OCI-M1 (cell line): ENCODE data around the gene FGR.

Source experiments
- DNase-seq: peaks from one replicate; lab custom pipeline; 2025; lab: John Stamatoyannopoulos, UW

Gene FGR

DNA sequence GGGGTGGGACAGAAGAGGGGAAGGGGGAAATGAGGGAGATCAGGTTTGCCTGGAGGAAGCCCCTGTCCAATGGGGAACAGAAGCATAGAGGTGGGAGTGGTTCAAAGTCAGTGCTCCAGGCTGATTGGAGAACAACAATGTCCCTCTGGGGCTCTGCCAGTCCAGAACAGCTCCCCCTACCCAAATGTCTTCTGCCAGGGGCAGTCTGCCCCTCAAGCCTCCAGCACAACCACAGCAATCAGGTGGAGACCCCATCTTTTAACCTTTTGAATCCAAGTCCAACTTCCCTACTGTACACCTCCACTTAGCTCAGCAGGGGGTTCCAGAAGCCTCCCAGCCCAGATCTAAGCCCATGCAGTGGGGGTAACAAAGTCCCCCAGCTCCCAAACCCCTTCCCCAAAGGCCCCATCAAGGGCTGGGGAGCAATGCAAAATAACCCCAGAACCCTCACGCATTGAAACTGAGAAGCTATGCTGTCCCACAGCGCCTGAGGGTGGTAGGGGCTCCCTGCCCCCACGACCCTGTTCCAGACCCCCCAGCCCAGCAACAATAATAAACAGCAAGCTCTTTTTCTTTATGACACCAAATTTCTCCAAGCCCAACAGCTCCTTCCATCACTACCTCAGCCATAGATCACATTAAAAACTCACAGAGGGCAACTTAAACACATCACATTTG, 34.3 kb downstream of the FGR start:
- DNase-seq, result peak; percentile 46

DNA sequence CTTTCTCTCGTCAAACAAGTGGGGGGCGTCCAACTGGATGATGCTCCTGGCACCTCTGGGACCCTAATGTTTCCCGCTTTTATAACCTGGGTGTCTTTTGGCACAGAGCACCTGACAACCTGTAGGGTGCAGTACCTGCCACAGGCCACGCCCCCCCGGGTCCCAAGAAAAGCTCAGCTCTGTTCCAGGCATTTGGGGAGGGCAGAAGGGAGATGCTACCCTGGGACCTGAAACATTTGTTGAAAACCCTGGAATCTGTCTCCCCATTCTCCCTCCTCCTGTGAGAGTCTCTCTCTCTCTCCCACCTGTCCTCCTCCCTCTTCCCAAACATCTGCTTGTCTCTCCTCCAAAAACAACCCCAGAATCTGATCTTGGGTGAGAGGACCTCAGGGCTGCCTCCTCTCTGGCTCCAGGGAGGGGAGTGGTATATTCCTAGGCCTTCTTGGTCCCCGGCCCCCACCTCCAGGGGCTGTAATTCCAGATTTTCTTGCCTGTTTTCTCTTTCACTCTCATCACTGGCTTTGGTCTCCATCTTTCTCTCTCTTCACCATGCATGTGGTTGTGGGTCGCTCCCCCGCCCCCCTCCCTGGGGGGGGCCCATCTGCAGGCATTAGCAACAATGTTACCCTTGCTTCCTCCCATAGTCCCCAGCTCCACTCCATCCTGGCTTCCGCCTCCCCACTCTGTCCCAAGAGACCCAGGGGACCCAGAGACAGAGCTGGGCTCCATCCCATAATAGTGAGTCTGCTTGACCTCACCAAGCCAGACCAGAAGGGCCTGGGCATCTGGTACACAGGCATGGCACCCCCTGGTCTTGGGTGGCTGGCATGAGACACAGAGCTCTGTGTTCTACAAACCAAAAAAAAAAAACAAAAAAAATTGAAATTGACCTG, 35.1 kb downstream of the FGR start:
- no peak for DNase-seq

DNA sequence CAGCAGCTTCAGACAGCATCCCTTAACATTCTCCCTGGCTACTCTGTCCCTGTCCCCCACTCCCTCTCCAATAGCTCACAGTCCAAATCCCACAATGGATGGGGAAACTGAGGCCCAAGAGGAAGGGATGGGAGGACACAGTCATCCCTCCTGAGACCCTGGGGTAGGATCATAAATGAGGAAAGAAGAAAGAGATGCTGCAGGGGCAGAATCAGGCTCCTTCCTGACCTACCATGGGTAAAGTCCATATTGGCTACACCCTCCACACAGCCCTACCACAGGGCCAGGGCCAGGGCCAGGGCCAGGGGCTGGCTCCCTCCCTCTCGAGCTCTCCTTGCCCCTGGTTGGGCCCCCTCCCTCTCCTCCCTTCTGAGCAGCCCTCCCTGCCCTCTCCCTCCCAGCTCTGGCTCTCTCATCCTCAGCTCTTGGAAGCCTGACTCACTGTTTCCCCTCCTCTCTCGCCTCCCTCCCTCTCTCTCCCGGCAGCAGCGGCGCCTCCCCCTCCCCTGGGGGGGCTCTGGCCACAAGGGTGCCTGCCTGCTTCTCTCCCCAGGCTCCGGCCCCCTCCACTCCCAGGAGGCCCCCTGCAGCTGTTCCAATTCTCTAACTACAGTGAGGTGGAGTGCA, 36.0 kb downstream of the FGR start:
- peak; percentile 66 for DNase-seq

DNA sequence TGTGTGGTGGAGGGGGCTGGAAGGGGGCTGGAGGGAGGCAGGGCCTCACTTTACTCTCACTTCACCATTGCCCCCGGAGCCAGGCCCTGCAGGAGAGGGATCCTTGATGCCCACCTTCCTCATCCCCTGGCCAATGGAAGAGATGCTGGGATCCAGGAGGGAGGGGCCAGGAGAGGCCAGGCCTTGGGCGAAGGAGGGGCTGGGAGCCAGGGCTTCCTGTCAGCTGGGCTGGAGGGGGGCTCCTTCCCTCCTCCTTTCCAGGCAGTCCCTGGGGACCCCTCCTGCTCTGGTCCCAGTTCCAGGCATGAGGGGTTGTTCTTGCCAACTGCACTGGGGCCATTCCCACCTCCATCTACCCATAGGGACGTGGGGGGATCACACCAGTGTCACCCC, 36.7 kb downstream of the FGR start:
- no peak for DNase-seq

DNA sequence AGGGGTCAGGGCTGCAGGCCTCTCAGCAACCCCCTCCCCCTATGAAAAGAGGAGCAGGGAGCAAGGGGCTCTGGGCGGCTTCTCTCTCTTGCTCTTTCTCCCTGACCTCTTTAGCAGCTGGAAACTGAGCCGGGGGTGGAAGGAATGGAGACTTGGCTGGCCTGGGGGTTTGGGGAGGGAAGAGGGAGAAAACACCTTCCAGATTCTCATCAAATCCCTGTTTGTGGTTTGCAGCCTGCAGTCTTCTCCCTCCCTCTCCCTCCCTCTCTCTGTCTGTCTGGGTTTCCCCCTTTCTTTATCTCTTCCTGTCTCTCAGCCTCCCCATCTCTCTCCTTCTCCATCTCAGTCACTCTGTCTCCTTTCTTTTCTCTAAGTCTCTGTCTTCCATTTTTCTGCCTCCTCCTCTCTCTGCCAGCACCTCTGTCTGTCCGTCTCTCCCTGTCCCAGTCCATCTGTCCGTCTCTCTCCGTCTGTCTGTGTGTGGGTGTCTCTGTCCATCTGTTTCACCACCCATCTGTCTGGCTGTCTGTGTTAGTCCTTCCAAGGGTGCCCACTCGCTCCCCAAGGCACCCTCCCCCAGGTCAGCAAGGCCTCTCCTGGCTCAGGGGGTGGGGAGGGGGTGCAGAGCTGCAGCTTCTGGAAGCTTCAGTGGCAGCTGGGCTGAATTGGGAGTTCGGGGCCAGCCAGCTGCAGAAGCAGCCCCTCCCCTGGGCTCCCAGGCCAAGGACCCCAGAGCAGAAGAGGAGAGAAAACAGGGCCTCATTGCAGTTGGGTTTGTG, 37.3 kb downstream of the FGR start:
- no peak for DNase-seq

- DNase-seq, result no peak
Observed at GRCh38 chr1:27596986-27597385, 38.0 kb downstream of the FGR start.

DNA sequence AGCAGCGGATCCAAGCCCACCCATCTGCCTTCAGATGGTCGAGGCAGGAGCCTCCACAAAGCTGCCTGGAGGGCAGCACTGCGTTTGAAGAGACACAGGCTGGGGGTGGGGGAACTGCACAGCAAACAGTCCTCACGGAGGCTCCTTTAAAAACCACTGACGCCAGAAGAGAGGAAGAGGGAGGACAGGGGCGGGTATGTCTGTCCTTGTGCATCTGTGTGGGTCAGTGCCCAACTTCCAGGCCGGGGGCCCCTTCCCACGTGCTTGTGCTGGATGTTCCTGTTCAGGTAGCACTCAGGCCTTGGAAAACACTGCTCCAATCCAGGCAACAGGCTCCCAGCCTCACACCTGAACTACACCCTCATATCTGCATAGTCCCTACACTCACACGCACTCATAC, 38.7 kb downstream of the FGR start:
- no peak for DNase-seq

GRCh38 chr1:27595597-27595996, 39.4 kb downstream of the FGR start:
- no peak for DNase-seq

- no peak for DNase-seq
Observed at GRCh38 chr1:27594564-27595510, 40.1 kb downstream of the FGR start.

- DNase-seq, result no peak
Observed at GRCh38 chr1:27593678-27594563, 41.1 kb downstream of the FGR start.

DNA sequence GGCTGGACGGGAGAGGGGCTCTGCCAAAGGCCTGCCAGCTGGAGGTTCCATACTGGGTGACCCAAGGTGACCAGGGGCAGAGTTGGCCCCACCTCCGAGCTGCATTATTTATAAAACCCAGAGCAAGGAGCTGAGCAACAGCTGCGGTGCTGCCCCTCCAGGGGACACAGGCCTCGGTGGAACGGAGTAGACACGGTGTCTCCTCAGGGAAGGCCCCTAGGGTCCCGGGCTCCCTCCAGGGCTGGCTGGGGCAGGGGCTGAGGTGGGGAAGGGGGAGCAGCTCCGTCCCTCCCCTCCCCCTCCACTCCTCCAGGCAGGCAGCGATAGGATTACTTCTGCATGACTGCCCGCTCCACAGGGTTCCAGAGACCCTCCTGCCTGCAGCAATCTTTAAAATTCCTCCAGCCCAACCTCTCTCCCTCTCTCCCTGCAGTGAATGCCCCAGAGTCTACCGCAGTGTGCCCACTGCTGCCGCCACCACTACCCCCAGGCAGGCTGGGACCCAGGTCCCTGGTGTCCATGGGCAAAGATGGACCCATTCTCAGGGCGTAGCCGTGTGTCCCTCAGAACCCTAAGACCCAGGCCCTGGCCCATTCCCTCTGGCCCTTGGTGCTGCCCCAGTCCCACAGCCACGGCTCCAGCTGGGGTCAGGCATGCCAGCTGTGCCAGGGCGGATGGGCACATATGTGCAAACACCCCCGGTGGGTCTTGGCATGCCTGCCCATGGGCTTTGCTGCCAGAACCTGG, 41.9 kb downstream of the FGR start:
- DNase-seq, result no peak

GRCh38 chr1:27592232-27592930, 42.6 kb downstream of the FGR start:
- no peak for DNase-seq

DNA sequence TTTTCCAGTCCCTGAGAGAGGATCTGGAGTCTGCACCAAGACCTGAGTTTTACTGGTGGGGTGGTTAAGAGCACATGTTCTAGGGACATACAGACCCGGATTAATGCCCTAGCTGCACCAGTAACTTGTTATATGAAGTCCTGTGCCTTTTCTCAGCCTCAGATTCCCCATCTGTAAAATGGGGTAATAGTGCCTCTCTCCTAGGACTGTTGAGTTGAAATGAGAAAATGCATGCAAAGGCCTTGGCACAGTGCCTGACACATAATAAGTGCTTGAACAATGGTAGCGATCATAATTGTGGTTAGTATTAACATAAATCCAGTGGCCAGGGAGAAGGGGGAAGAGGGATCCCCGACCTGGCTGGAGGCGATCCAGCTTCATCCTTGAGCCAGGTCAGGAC, 43.4 kb downstream of the FGR start:
- DNase-seq, result no peak

- DNase-seq, result no peak
Observed at GRCh38 chr1:27590917-27591508, 44.0 kb downstream of the FGR start.

DNA sequence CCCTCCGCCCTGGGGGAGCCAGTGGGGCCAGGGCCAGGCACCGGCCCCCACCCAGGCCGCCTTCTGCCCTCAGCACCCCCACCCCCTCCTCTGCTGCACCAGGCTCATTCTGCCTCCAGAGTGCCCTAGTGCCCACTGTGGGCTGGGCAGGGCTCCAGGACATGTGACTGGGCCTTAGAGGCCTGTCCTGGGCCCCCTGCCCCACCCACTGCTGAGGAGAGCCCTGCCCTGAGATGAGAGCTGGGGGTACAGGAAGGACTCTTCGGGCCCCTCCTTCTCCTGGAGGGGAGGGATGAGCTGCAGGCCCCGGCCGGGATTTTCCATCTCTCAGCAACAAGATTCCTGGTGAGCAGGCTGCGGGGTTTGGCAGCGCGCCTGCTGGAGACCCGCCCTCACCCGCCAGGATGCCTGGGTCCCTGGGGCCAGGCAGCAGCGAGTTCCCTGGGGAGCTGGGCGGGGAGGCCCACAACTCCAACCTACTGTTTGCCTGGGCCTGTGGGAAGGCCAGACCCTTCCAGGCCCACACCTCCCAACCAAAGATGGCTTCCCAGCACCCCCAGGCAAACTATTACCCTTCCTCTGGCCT, 45.1 kb downstream of the FGR start:
- no peak for DNase-seq

- DNase-seq, result no peak
Observed at GRCh38 chr1:27589441-27589840, 45.5 kb downstream of the FGR start.

- no peak for DNase-seq
Observed at GRCh38 chr1:27588256-27589232, 46.4 kb downstream of the FGR start.
